DMS 273 (cell line): ENCODE data around the gene KAZN.

Source experiments
- DNase-seq: peaks from one replicate; lab custom pipeline; 2025; ENCODE audit not compliant: unreplicated experiment; lab: John Stamatoyannopoulos, UW

Gene KAZN

GRCh38 chr1:15064217-15064929 is 465.9 kb downstream of the KAZN start:
- DNase-seq, result no peak

GRCh38 chr1:15065291-15065690 is 466.8 kb downstream of the KAZN start:
- no peak for DNase-seq

GRCh38 chr1:15065736-15066135 is 467.3 kb downstream of the KAZN start:
- no peak for DNase-seq

DNA sequence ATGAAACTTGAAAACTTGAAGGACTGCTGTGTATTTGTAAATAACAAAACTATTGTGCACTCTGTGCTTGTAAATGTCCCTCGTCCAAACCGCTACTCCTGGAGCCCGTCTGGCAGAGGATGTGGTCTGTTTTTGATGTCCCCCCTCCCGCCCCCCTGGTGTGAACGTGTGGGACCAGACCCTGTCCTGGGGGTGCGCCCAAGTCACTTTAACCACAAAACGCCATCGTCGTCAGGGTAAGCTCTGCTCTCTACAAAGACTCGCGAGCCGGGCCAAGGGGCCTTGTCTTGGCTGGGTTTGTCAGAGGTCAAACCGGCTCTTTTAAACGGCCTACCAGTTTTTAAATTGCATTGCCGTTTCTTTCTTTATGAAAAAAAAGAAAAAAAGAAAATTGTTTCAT is 467.7 kb downstream of the KAZN start:
- DNase-seq, result no peak

- DNase-seq, result no peak
Measured at GRCh38 chr1:15067148-15067547, 468.7 kb downstream of the KAZN start.

DNA sequence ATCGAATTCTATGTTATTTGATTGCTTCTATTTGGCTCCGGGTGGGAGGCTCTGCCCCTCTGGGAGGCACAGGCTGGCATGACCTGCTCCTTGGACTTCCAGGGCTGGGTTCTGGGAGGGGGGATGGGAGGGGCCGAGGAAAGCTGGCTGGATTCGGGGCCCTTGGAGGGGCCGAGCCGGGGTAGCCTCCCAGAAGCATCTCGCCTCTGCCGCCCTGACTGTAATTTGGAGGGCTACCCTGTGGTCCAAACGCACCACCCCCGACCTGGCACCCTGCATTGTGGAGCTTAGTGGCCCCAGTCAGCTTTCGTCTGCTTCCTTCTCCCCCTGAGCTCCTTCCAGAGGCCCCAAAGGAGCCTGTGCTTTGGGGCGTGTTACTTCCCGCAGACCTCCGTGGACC is 469.7 kb downstream of the KAZN start:
- DNase-seq, result no peak

DNA sequence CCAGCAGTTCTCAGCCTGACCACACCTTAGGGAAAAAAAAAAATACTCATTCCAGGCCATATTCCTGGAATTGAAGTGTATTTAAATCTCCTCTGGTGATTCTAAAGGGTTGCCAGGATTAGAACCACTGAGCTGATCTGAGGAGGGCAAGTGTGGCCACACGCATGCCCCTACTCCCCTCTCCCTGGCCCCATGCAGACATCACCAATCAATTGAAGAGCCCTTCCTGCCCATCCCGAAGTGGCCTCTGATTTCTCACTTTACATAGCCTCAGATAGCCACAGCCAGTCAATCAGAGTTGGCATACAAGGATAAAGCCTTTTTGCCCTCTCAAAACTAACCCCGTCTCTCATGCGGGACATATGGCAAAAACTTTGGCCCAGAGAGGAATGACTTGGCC is 470.5 kb downstream of the KAZN start:
- no peak for DNase-seq

- DNase-seq, result no peak
Measured at GRCh38 chr1:15070145-15070748, 471.8 kb downstream of the KAZN start.

- DNase-seq, result no peak
Measured at GRCh38 chr1:15071936-15072335, 473.5 kb downstream of the KAZN start.

- DNase-seq, result no peak
Measured at GRCh38 chr1:15073799-15074308, 475.4 kb downstream of the KAZN start.

DNA sequence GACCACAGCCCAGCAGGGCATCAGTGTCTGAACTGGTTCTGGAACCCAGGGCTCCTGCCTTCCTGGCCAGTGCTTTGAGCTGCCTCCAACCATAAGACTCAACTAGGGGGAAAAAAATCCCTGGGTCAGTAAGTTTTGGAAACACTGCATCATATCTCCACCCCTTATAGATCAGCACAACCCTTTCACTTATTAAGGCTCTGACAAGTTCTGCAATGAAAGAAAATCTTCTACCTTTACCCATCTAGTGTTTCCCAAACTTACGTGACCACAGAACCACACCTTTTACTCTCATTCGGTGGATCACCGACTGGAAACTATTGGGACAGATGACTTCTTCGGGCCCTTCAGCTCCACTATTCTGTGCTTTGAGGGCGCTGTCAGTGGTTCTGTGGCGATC is 476.7 kb downstream of the KAZN start:
- DNase-seq, result no peak

DNA sequence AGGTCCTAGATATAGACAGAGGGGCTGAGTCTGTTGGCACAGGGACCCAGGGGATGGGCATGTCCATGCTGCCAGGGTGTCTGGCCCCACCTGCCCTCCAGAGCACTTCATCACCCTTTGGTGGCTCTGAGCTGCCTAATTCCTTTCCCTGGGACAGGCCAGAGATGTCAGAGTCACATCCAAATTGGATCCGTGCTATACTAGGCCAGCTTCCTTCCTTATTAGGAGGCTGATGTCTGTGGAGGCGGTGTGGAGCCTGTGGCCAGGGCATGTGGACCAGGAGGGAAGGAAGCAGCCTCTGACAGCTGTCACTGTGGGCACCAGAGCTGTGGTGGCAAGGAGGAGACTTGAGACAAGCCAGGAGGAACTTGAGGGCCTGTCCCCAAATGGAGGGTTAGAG is 477.3 kb downstream of the KAZN start:
- no peak for DNase-seq

- no peak for DNase-seq
Measured at GRCh38 chr1:15076807-15077206, 478.3 kb downstream of the KAZN start.

GRCh38 chr1:15077384-15077783 is 478.9 kb downstream of the KAZN start:
- no peak for DNase-seq

- DNase-seq, result no peak
Measured at GRCh38 chr1:15080328-15081007, 482.0 kb downstream of the KAZN start.

GRCh38 chr1:15081102-15081501 is 482.6 kb downstream of the KAZN start:
- DNase-seq, result no peak

DNA sequence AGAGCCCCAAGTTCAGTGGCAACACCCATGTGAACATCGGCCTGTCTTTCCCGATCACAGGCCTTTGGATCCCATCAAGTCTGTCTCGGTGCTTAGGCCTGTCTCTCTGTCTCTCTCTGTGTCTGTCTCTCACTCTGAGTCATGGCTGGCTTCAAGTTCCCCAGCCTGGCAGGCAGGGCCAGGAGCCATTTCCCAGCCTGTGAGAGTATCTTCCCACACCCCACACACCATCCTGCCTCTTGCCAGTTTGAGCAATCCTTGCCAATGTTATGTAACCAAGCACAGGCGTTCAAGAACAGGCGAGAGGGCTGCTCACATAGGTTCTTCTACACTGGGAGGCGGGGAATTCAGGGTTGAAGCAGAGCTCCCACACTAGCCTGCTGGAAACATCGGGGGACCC is 485.1 kb downstream of the KAZN start:
- no peak for DNase-seq

DNA sequence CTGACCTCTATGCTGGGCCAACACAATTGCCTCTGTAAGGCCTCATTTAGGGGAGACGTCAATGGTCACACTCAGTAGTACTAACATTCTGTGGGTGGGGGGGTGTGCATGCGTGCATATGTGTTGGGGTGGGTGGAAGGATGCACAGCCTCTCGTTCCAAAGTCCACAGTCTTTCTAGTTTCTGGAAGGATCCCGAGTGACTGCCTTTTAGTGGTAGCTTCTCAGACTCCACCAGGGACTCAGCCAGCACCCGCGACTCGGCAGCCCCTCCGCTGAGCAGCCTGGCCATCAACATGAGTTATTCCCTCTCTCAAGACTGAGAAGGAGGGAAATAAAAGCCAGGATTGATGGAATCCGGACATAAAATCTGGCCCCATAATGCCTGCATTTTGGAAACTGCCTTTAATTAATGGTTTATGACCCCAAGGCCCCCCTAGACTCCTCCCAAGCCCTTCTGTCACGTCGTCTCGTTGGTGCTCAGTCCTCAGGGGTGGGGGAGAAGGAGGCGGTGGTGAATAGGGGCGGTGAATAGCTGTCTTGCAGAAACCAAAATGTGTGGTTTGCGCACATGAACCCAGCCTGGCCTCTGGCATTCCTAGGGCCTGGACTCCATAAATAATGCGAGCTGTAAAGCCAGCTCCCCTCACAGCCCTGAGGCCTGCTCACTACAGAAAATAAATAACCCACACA is 489.9 kb downstream of the KAZN start:
- DNase-seq, result no peak

DNA sequence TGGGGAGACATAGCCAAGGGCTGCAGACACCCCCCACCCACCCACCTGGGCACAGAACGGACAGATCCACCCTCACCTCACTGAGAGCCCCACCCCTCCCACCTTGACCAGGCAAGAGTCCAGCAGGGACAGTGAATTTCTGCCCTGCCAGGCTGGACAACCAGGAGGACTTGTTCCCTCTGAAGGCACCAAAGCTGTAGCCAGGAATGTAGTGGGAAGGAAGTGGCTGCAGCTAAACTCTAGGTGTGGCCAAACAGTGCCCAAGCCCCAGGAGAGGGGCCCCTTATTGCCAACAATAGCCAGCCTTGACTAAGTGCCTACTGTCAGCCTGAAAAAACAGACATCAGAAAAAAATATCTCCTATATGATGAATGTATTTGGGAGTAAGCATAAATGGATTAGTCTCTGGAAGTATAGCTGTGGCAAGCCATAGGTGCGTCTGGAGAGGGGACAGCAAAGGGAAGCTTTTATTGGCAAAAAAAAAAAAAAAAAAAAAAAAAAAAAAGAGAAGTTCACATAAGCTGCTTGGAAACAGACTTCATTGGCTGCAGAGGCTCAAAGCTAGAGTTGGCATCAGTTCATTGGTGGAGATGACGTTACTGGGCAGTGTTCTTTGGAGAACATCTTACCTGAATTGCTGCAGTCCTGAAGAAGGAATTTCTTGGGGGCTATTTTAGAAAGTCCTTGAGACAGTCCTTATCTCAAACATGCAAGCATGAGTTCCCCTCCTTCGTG is 490.9 kb downstream of the KAZN start:
- DNase-seq, result peak; percentile 61

DNA sequence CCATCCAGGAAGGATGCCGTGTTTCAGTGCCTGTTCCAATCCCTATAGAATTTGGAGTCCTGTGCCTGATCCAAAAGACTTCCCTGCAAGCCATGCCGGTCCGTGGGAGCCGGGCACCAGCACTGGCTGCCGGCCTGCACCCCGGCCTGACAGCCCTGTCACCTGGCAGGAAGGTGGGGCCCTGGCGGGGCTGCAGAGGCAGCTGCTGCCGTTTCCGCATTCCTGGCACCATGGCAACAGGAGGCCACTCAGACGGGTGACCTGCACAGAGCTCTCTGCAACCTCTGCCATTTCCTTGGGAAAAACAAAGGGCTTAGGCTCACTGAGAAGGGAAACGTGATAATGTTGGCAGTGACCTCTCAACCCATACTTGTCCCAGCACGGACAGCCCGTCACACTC is 491.9 kb downstream of the KAZN start:
- DNase-seq, result peak; percentile 51

GRCh38 chr1:15094056-15094455 is 495.6 kb downstream of the KAZN start:
- DNase-seq, result no peak
